Transverse colon (tissue), 4 donors: ENCODE data around the gene LPCAT1. TPM values are rescaled to one million over a fixed set of nuclear protein-coding genes. Genes with fewer than 3 reads are reported as not detected.
"Not testable (repeated sequence)": the region's sequence is repeated elsewhere in the genome, so short reads cannot be mapped to it uniquely, and the experiment has no call there.

ENCODE experiments used
- DNase-seq: peaks from one replicate; pipeline ENCODE4 v3.0.0-alpha.2; 2019
- H3K27ac ChIP-seq, 4 donors: fragments of 200-600 bp; sonication (generic); 2 replicates each; pipeline ENCODE4 v1.5.1; 2016 to 2018; ENCODE audit warnings: inconsistent platforms in 4 of 4
- H3K27me3 ChIP-seq: fragments of 200-600 bp; sonication (generic); 2 replicates; pipeline ENCODE4 v1.5.1; 2017; ENCODE audit warnings: inconsistent platforms
- H3K36me3 ChIP-seq, 4 donors: fragments of 200-600 bp; sonication (generic); 2 replicates each; pipeline ENCODE4 v1.5.1; 2017 to 2019; ENCODE audit warnings: inconsistent platforms in 4 of 4
- H3K4me1 ChIP-seq, 4 donors: fragments of 200-600 bp; sonication (generic); 2 replicates each; pipeline ENCODE4 v1.5.1; 2017 to 2020; ENCODE audit warnings: inconsistent platforms in 4 of 4
- H3K4me3 ChIP-seq, 4 donors: fragments of 200-600 bp; sonication (generic); 1 replicate in 1 of 4; 2 replicates in 3 of 4; pipeline versions ENCODE4 v1.5.1 to v1.6.1; 2017 to 2019; ENCODE audit warnings: inconsistent platforms in 4 of 4
- H3K9me3 ChIP-seq, 2 donors: fragments of 200-600 bp; sonication (generic); 2 replicates each; pipeline ENCODE4 v1.5.1; 2017 to 2019; ENCODE audit warnings: inconsistent platforms in 2 of 2
- CTCF ChIP-seq, 5 experiments: fragments of 200-600 bp in 3 of 5; fragments of 450-650 bp in 2 of 5; sonication (generic) in 3 of 5; IDR thresholded peaks; 1 replicate in 2 of 5; 2 replicates in 3 of 5; pipeline ENCODE4 v1.5.1; 2016 to 2017; ENCODE audit warnings: antibody characterized with exemption in 5 of 5, inconsistent platforms in 3 of 5, mild to moderate bottlenecking in 2 of 5, moderate library complexity in 1 of 5
- EP300 ChIP-seq: sonication (generic); formaldehyde crosslinking; IDR thresholded peaks from one replicate; pipeline ENCODE4 v1.6.1; 2017; ENCODE audit warnings: antibody characterized with exemption, low read depth
- POLR2A ChIP-seq: fragments of 450-650 bp; IDR thresholded peaks from one replicate; pipeline ENCODE4 v1.6.1; 2016; ENCODE audit warnings: antibody characterized with exemption, mild to moderate bottlenecking, moderate library complexity
- POLR2AphosphoS5 ChIP-seq, 3 donors: sonication (generic); formaldehyde crosslinking; IDR thresholded peaks; one replicate each; pipeline ENCODE4 v1.6.1; 2016; ENCODE audit warnings: antibody characterized with exemption in 3 of 3
- WGBS, 2 donors: methylation state at CpG; one replicate each; pipeline ENCODE4 v1.1.5; 2018; ENCODE audit warnings: low coverage in 1 of 2; 5-methylcytosine and 5-hydroxymethylcytosine counted together
- in situ Hi-C, 4 donors: fragments of 200-750 bp; cut with MboI; loops; one replicate each; pipeline versions ENCODE4 v1.15.0 to v1.15.1; 2017; ENCODE audit warnings: low sequenced_read_pairs in 3 of 4, low pct_ligation_motif_present in 1 of 4, low pct_unique_long_range_greater_than_20kb in 1 of 4
- intact Hi-C: fragments of 100-400 bp; cut with DNase I; formaldehyde crosslinking; loops from one replicate; pipeline ENCODE4 v1.15.1; 2023; ENCODE audit warnings: low total_unique reads
- total RNA-seq, 4 donors: library from RNA; depleted of rRNA; stranded (reverse); fragments of >200 nt; gene quantifications; one replicate each; pipeline ENCODE4 v1.1.0, GENCODE V29; 2016

LPCAT1 gene
- total RNA-seq, 4 donors from 2014 or later = 10.0 to 50.5 (median 21.0) TPM

DNA sequence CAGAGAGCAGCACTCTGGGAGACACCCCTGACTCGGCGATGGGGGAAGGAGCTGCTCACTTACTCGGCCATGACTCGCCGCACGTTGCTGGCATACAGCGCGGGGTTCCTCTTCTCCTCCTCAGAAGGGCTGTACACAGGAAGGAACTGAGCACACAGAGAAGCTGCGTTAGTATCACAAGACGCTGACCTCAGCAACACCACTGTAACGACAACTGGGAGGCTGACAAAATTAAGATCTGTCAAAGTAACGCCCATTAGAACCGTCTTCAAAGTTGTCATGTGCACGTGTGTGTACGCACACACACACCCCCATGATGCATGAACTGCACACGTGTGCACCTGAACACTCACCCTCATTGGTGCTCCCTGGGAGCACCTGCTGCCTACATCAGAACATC lies 46.4 kb downstream of the LPCAT1 start:
- Histone ChIP-seq H3K9me3 (no peaks in the 10 kb centered on the region), H3K27ac (peak overlapping the region in 2 of 4 donors; percentile 10 to 49), H3K27me3 (no peaks in the 10 kb centered on the region), H3K36me3 (no peaks in the 10 kb centered on the region), H3K4me1 (peaks cover 0 to 5% (median 0%) of the 10 kb centered on the region in 4 donors), H3K4me3 (no peak overlapping the region)
- TF ChIP-seq CTCF (IDR thresholded peaks at IDR 0.05) (no peak), POLR2AphosphoS5 (IDR thresholded peaks at IDR 0.05) (peak in 1 of 3 donors; percentile 13), POLR2A (no peak)
- 82 to 97% methylated on average over 5 to 16 of the region's 16 CpGs for WGBS, 2 donors
- in situ Hi-C loops = loop anchor here in 1 of 4 donors (25.0 kb wide), 1 partner anchor 160 kb away; no protein-coding TSS in a partner anchor
- intact Hi-C loops = no loop called here
- peak; percentile 46 for DNase-seq

DNA sequence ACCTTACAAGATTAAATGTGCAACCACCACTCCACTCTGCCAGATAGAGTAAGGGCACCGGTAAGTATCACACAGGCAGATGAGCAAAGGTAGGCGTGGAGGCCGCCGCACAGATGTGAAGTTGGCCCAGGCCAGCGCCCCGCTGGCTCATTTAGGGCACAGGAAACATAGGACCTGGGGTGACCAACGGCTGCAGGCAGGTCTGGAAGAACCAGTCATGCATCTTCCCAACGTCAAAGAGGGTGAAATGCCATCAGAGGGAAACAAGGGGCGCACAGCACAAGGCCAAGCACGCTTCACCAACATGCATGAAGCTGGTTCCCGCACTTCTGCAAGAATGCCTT lies 46.8 kb downstream of the LPCAT1 start:
- H3K36me3 ChIP-seq = no peaks in the 10 kb centered on the region

DNA sequence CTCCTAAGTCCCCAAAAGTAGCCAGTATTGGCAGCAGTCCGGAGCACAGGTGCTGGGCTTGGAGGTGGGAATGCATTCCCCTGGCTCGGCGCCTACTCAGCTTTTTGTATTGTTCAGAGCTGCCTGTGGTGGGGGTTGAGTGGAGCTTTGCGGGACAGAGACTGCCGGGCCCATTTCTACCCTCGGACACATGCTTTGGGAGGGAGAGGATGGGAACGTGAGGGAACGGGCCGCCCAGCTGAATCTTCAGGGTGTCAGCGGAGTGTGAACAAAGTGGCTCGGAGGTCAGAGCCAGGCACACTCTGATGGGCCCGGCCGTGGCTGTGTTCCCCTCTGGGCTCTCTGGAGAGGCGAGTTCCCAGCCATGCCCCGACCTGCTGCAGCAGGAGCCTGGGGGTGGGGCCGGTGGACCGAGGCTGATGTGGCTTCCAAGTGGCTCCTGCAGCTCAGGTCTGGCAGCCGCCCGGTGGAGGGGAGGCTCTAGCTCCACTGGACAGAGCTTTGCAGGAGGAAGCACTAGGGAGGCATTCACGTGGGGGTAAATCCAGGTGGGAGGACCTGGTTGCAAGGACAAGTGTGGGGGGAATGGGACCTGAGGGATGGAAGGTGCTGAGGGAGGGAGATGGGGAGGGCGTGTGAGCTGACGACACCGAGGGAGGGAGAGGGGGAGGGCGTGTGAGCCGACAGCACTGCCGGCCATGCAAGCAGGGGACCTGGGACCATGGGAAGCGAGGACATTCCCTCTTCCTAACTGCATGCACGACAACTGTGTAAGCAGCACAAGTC lies 47.4 kb downstream of the LPCAT1 start:
- Histone ChIP-seq H3K27ac (peak overlapping the region in 2 of 4 donors; percentile 10 to 49), H3K4me3 (no peak overlapping the region), H3K36me3 (no peaks in the 10 kb centered on the region), H3K27me3 (no peaks in the 10 kb centered on the region), H3K4me1 (peaks cover 0 to 5% (median 0%) of the 10 kb centered on the region in 4 donors), H3K9me3 (no peaks in the 10 kb centered on the region)
- TF ChIP-seq EP300 = no peak
- TF ChIP-seq CTCF (IDR thresholded peaks at IDR 0.05) = no peak
- TF ChIP-seq POLR2AphosphoS5 (IDR thresholded peaks at IDR 0.05) = no peak
- no peak for TF ChIP-seq POLR2A
- 90 to 92% methylated on average over 7 to 24 of the region's 28 CpGs for WGBS, 2 donors
- no peak for DNase-seq
- in situ Hi-C loops = loop anchor here in 1 of 4 donors (25.0 kb wide), 1 partner anchor 161 kb away; no protein-coding TSS in a partner anchor
- intact Hi-C loops = no loop called here

More for the DNA sequence above, 46.8 kb downstream of the LPCAT1 start:
- no peak for DNase-seq
- peak overlapping the region in 2 of 4 donors; percentile 10 to 49 for H3K27ac ChIP-seq
- intact Hi-C loops (no loop called here), in situ Hi-C loops (loop anchor here in 1 of 4 donors (25.0 kb wide), 1 partner anchor 160 kb away; no protein-coding TSS in a partner anchor)
- no peaks in the 10 kb centered on the region for H3K9me3 ChIP-seq
- no peak overlapping the region for H3K4me3 ChIP-seq
- 89% methylated on average over 11 of the region's 11 CpGs; no CpG with 5 or more reads in 1 of the 2 donors for WGBS, 2 donors
- TF ChIP-seq POLR2AphosphoS5 (IDR thresholded peaks at IDR 0.05) (no peak), CTCF (IDR thresholded peaks at IDR 0.05) (no peak), EP300 (no peak), POLR2A (no peak)
- H3K27me3 ChIP-seq = no peaks in the 10 kb centered on the region
- peaks cover 0 to 5% (median 0%) of the 10 kb centered on the region in 4 donors for H3K4me1 ChIP-seq

- intact Hi-C loops, H3K9me3 ChIP-seq, H3K4me1 ChIP-seq, DNase-seq, H3K27ac ChIP-seq, H3K36me3 ChIP-seq, H3K27me3 ChIP-seq, H3K4me3 ChIP-seq: not testable (repeated sequence)
- WGBS, 2 donors = 85% methylated on average over 14 of the region's 17 CpGs; no CpG with 5 or more reads in 1 of the 2 donors
- in situ Hi-C loops = loop anchor here in 1 of 4 donors (25.0 kb wide), 1 partner anchor 162 kb away; no protein-coding TSS in a partner anchor
These were observed 48.2 kb downstream of the LPCAT1 start for GRCh38 chr5:1475544-1475900.
